ENCODE results near the gene RNF125. TPM values are rescaled to one million over a fixed set of nuclear protein-coding genes. Genes with fewer than 3 reads are reported as not detected.

RNF125 gene
- total and polyA plus RNA-seq, 9 of the 15 experiments (the other 6 are each of a cell fraction or from before 2014, with no cell fraction given): 0.01 to 0.29 (median 0.07) TPM; not detected in 1

DNA sequence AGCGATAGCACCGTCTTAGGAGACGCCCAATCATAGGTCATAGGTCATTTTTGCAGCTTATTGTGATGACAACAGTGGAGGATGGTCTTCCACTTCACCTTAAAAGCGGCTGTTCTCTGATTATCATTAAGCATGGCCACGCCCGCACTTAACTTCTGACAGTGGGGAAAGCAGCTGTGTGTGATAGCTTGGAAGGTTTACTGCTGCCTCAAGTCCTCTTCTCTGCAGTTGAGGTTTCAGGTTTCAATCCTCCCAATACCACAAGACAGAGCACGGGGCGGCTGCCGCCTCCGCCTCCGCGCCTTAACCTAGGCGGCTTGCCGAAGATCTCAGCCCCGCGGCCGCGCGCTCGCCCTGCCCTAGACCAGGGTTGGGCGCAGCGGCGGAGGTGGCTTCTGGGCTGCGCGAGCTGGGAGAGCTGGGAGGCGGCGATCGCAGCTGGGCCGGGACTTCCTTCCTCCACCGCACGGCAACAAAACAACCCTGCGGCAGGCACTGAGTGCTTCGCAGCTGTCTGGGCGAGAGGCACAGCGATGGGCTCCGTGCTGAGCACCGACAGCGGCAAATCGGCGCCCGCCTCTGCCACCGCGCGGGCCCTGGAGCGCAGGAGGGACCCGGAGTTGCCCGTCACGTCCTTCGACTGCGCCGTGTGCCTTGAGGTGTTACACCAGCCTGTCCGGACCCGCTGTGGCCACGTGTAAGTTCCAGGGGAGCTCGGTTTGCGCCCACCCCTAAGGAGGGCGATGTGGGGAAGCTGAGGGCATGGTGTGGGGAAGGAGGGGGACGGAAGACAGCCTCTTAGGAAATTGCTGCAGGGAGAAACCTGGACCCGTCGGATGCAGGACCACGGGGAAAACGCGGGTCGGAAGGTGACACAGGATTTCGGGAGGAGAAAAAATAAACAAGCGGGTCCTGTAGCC lies at the start of gene RNF125 (continued):
- TF ChIP-seq, protein P1, sequence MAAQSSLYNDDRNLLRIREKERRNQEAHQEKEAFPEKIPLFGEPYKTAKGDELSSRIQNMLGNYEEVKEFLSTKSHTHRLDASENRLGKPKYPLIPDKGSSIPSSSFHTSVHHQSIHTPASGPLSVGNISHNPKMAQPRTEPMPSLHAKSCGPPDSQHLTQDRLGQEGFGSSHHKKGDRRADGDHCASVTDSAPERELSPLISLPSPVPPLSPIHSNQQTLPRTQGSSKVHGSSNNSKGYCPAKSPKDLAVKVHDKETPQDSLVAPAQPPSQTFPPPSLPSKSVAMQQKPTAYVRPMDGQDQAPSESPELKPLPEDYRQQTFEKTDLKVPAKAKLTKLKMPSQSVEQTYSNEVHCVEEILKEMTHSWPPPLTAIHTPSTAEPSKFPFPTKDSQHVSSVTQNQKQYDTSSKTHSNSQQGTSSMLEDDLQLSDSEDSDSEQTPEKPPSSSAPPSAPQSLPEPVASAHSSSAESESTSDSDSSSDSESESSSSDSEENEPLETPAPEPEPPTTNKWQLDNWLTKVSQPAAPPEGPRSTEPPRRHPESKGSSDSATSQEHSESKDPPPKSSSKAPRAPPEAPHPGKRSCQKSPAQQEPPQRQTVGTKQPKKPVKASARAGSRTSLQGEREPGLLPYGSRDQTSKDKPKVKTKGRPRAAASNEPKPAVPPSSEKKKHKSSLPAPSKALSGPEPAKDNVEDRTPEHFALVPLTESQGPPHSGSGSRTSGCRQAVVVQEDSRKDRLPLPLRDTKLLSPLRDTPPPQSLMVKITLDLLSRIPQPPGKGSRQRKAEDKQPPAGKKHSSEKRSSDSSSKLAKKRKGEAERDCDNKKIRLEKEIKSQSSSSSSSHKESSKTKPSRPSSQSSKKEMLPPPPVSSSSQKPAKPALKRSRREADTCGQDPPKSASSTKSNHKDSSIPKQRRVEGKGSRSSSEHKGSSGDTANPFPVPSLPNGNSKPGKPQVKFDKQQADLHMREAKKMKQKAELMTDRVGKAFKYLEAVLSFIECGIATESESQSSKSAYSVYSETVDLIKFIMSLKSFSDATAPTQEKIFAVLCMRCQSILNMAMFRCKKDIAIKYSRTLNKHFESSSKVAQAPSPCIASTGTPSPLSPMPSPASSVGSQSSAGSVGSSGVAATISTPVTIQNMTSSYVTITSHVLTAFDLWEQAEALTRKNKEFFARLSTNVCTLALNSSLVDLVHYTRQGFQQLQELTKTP (IDR thresholded peaks at IDR 0.05; ENCODE audit: low read depth in 1 of 2, partially characterized antibody in 2 of 2): no peak

DNA sequence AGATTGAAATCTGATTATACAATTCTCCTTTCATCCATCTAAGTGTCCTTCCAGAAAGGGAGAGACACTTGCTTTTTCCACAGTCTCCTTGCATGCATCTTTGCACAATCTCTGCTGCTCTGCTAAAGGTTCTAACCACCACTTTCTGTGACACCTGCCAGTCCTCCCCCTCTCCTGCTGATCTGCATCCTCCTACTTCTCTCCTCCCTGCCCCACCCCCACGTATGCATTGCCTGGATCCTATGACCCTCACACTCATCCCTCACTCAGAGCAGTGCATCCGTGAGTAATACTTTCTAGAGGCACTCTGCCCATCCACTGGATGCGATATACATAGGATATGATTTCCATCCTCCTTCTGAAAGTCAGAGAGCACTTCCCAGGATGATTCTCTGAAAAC lies 48.0 kb upstream of the RNF125 start:
- BruUV-seq (replicated peaks): no TSS peak
- H4K20me1 ChIP-seq (replicated peaks; ENCODE audit: control insufficient read depth, insufficient read depth, low read length): no peaks in the 10 kb centered on the region
- ATAC-seq (no peak), FAIRE-seq (no peak), DNase-seq (ENCODE audit: extremely low read depth in 1 of 4, low spot score in 3 of 4) (no peak)
- H3K9ac ChIP-seq (ENCODE audit: insufficient read depth in 1 of 2, low read depth in 2 of 2, low read length in 2 of 2): no peak overlapping the region
- no peak overlapping the region for H3K4me3 ChIP-seq
- WGBS (ENCODE audit: insufficient coverage, low coverage, missing lambda C conversion rate): 0% methylated on average over 3 of the region's 3 CpGs
- H3K79me2 ChIP-seq (ENCODE audit: control insufficient read depth, insufficient read depth, low read length): no peaks in the 10 kb centered on the region
- no peak for TF ChIP-seq HSF4 (CRISPR knock-in tag; IDR thresholded peaks at IDR 0.05; ENCODE audit: borderline replicate concordance)
- TF ChIP-seq ZNF780A (CRISPR knock-in tag; IDR thresholded peaks at IDR 0.05): no peak
- TF ChIP-seq RHOXF2B (CRISPR knock-in tag; conservative IDR thresholded peaks at IDR 0.05): no peak
- no peak for TF ChIP-seq DDX20 (tag; IDR thresholded peaks at IDR 0.05; ENCODE audit: low read depth)
- TF ChIP-seq U2AF2 (optimal IDR thresholded peaks at IDR 0.05; ENCODE audit: low read depth, low read length): no peak
- no peak for TF ChIP-seq RCOR1 (IDR thresholded peaks at IDR 0.05; ENCODE audit: borderline replicate concordance in 1 of 2, low read depth in 2 of 2, low read length in 2 of 2)
- TF ChIP-seq NFYB (IDR thresholded peaks at IDR 0.05; ENCODE audit: extremely low read depth, insufficient read length): no peak
- no peak for TF ChIP-seq KLF6 (CRISPR knock-in tag; IDR thresholded peaks at IDR 0.05; ENCODE audit: borderline replicate concordance)
- TF ChIP-seq ZNF431 (CRISPR knock-in tag; IDR thresholded peaks at IDR 0.05): no peak
- TF ChIP-seq, protein P2, sequence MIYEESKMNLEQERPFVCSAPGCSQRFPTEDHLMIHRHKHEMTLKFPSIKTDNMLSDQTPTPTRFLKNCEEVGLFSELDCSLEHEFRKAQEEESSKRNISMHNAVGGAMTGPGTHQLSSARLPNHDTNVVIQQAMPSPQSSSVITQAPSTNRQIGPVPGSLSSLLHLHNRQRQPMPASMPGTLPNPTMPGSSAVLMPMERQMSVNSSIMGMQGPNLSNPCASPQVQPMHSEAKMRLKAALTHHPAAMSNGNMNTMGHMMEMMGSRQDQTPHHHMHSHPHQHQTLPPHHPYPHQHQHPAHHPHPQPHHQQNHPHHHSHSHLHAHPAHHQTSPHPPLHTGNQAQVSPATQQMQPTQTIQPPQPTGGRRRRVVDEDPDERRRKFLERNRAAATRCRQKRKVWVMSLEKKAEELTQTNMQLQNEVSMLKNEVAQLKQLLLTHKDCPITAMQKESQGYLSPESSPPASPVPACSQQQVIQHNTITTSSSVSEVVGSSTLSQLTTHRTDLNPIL (CRISPR knock-in tag; IDR thresholded peaks at IDR 0.05): no peak
- intact Hi-C loops (cut with micrococcal nuclease): loop anchor here (10.0 kb wide), 1 partner anchor 56 kb away; no protein-coding TSS in a partner anchor
- H3K9me3 ChIP-seq (replicated peaks; ENCODE audit: control insufficient read depth, insufficient read depth, low read depth, low read length): 0 out of 2 replicates have a peak, but pooled peaks cover 6% of the 10 kb centered on the region
- H3K27ac ChIP-seq (ENCODE audit: extremely low read depth, low read depth, low read length): no peak overlapping the region
- in situ Hi-C loops (cut with MboI): no loop called here
- no peaks in the 10 kb centered on the region for H3K4me1 ChIP-seq (replicated peaks in 1 of 2; ENCODE audit: control insufficient read depth in 2 of 2, insufficient read depth in 2 of 2, low read length in 2 of 2)
- no peak overlapping the region for H2AFZ ChIP-seq (ENCODE audit: low read depth, low read length)
- POLR2A ChIA-PET: no interaction called here
- H3K36me3 ChIP-seq (ENCODE audit: control insufficient read depth, insufficient read depth, low read length): no peaks in the 10 kb centered on the region
- H3K27me3 ChIP-seq (ENCODE audit: control insufficient read depth in 2 of 2, insufficient read depth in 2 of 2, low read length in 2 of 2): peaks cover 6 to 19% of the 10 kb centered on the region in 2 experiments; a peak in 3 of 5 replicates
- H3K9me1 ChIP-seq (ENCODE audit: control insufficient read depth, insufficient read depth, low read length): no peaks in the 10 kb centered on the region
- CTCF ChIA-PET (ENCODE audit: low intra/inter-chr PET ratio): no interaction called here
- no peak overlapping the region for H3K4me2 ChIP-seq (ENCODE audit: insufficient read depth, low read length)
